HCT116 (cell line): ENCODE results near the gene FEZF2. TPM values are rescaled to one million over a fixed set of nuclear protein-coding genes. Genes with fewer than 3 reads are reported as not detected.

ENCODE experiments used
- ATAC-seq: fragments of 200-7000 bp; cut with Tn5 transposase; 2 replicates; pipeline ENCODE4 v1.9.1; 2020; ENCODE audit warnings: mild to moderate bottlenecking, moderate library complexity
- BruUV-seq: library from RNA; stranded (reverse); fragments of 400-500 nt; replicated peaks from 2 replicates; lab custom pipeline; 2021; lab: Mats Ljungman, UMichigan
- CTCF ChIA-PET: fragments of 300-600 bp; sonication (Branson Sonifier 250); formaldehyde crosslinking; loops from one replicate; lab custom pipeline; 2021; ENCODE audit warnings: antibody characterized with exemption; lab: Charles Lee
- POLR2A ChIA-PET: fragments of 300-600, 350-600 bp; sonication (Branson Sonifier 250); formaldehyde crosslinking; loops from one replicate; lab custom pipeline; 2021; ENCODE audit warnings: antibody characterized with exemption; lab: Charles Lee
- RAD21 ChIA-PET, 2 experiments: fragments of 300-600 bp; sonication (Branson Sonifier 250); formaldehyde crosslinking; loops; one replicate each; lab custom pipeline; 2023; ENCODE audit warnings: low total read pairs in 2 of 2; ENCODE audit not compliant: uncharacterized antibody in 2 of 2, unreplicated experiment in 2 of 2, low non-redundant PET in 1 of 2; lab: Charles Lee
- DNase-seq: peaks from one replicate; pipeline ENCODE4 v3.0.0-alpha.2; 2010; ENCODE audit warnings: low read depth, low spot score
- H2AFZ ChIP-seq: fragments of 200-600 bp; shearing (Covaris generic), sonication (generic); 2 replicates; pipeline ENCODE4 v1.6.1; 2017; ENCODE audit warnings: low read depth, mixed run types, mixed read lengths, antibody characterized with exemption, low read length; ENCODE audit not compliant: poor library complexity, severe bottlenecking
- H3K27ac ChIP-seq: 2 replicates; pipeline ENCODE4 v1.5.1; 2012; ENCODE audit warnings: low read depth, low read length
- H3K27me3 ChIP-seq: fragments of 200-600 bp; sonication (generic); 2 replicates; pipeline ENCODE4 v1.6.1; 2016; ENCODE audit warnings: mixed run types, low read length, mixed read lengths; ENCODE audit not compliant: insufficient read depth
- H3K36me3 ChIP-seq, 2 experiments: fragments of 200-500 bp in 1 of 2; fragments of 200-600 bp in 1 of 2; sonication (Bioruptor generic) in 1 of 2; sonication (generic) in 1 of 2; 2 replicates each; pipeline versions ENCODE4 v1.5.1 to v1.6.1; 2014 to 2016; ENCODE audit warnings: low read length in 2 of 2, inconsistent platforms in 1 of 2, mixed read lengths in 1 of 2, mixed run types in 1 of 2; ENCODE audit not compliant: insufficient read depth in 2 of 2, control insufficient read depth in 1 of 2
- H3K4me1 ChIP-seq, 2 experiments: fragments of 200-600 bp in 1 of 2; sonication (generic) in 1 of 2; 2 replicates each; pipeline versions ENCODE4 v1.5.1 to v1.6.1; 2012 to 2017; ENCODE audit warnings: low read length in 2 of 2, inconsistent platforms in 1 of 2, mild to moderate bottlenecking in 1 of 2, mixed read lengths in 1 of 2, mixed run types in 1 of 2, moderate library complexity in 1 of 2; ENCODE audit not compliant: insufficient read depth in 2 of 2, control insufficient read depth in 1 of 2
- H3K4me2 ChIP-seq: fragments of 200-600 bp; sonication (generic); 2 replicates; pipeline ENCODE4 v1.6.1; 2017; ENCODE audit warnings: mixed run types, low read length, mixed read lengths
- H3K4me3 ChIP-seq, 2 experiments: fragments of 200-600 bp in 1 of 2; sonication (generic) in 1 of 2; replicated peaks in 1 of 2; 2 replicates each; pipeline ENCODE4 v1.5.1; 2011 to 2016; ENCODE audit warnings: low read length in 2 of 2, control low read depth in 1 of 2, low read depth in 1 of 2, mild to moderate bottlenecking in 1 of 2, mixed read lengths in 1 of 2, mixed run types in 1 of 2
- H3K79me2 ChIP-seq: fragments of 200-600 bp; sonication (generic); 2 replicates; pipeline ENCODE4 v1.6.1; 2017; ENCODE audit warnings: mild to moderate bottlenecking, mixed run types, low read length, moderate library complexity, mixed read lengths; ENCODE audit not compliant: insufficient read depth
- H3K9ac ChIP-seq: fragments of 200-600 bp; sonication (generic); 2 replicates; pipeline ENCODE4 v1.6.1; 2016; ENCODE audit warnings: low read length, mixed read lengths
- H3K9me2 ChIP-seq: fragments of 200-600 bp; sonication (generic), shearing (Covaris generic); 2 replicates; pipeline ENCODE4 v1.6.1; 2017; ENCODE audit warnings: mixed run types, mild to moderate bottlenecking, moderate library complexity; ENCODE audit not compliant: insufficient read depth
- H3K9me3 ChIP-seq, 2 experiments: fragments of 200-500 bp in 1 of 2; fragments of 200-600 bp in 1 of 2; sonication (Bioruptor generic) in 1 of 2; sonication (generic) in 1 of 2; 2 replicates each; pipeline ENCODE4 v1.6.1; 2014 to 2017; ENCODE audit warnings: low read length in 2 of 2, mixed read lengths in 2 of 2, inconsistent platforms in 1 of 2, low read depth in 1 of 2, mild to moderate bottlenecking in 1 of 2, mixed run types in 1 of 2, moderate library complexity in 1 of 2; ENCODE audit not compliant: control insufficient read depth in 1 of 2, insufficient read depth in 1 of 2
- H4K20me1 ChIP-seq: fragments of 200-600 bp; sonication (generic), shearing (Covaris generic); 2 replicates; pipeline ENCODE4 v1.6.1; 2017; ENCODE audit warnings: mixed run types, mild to moderate bottlenecking, moderate library complexity; ENCODE audit not compliant: insufficient read depth
- CEBPB ChIP-seq: IDR thresholded peaks from 2 replicates; pipeline ENCODE4 v1.6.1; 2012; ENCODE audit warnings: low read depth
- EGR1 ChIP-seq: IDR thresholded peaks from 2 replicates; pipeline ENCODE4 v1.6.1; 2012; ENCODE audit warnings: low read depth
- ELF1 ChIP-seq: IDR thresholded peaks from 2 replicates; pipeline ENCODE4 v1.6.1; 2012; ENCODE audit warnings: low read depth, borderline replicate concordance
- EZH2 ChIP-seq: fragments of 200-600 bp; sonication (generic); IDR thresholded peaks from 2 replicates; pipeline ENCODE4 v1.6.1; 2017; ENCODE audit warnings: antibody characterized with exemption, mixed run types
- EZH2phosphoT487 ChIP-seq: fragments of 200-600 bp; IDR thresholded peaks from 2 replicates; pipeline ENCODE4 v1.6.1; 2018; ENCODE audit warnings: antibody characterized with exemption, borderline replicate concordance
- FOSL1 ChIP-seq: IDR thresholded peaks from 2 replicates; pipeline ENCODE4 v1.6.1; 2012; ENCODE audit warnings: low read depth
- POLR2A ChIP-seq: IDR thresholded peaks from 2 replicates; pipeline ENCODE4 v1.7.0; 2011; ENCODE audit warnings: borderline replicate concordance; ENCODE audit not compliant: insufficient read depth, insufficient read length; ENCODE audit errors: extremely low read depth
- SIN3A ChIP-seq: IDR thresholded peaks from 2 replicates; pipeline ENCODE4 v1.6.1; 2012; ENCODE audit warnings: low read depth
- SP1 ChIP-seq: IDR thresholded peaks from 2 replicates; pipeline ENCODE4 v1.6.1; 2012; ENCODE audit warnings: low read depth
- TCF7L2 ChIP-seq: IDR thresholded peaks from 2 replicates; pipeline ENCODE4 v1.7.0; 2011; ENCODE audit warnings: borderline replicate concordance, inconsistent platforms; ENCODE audit not compliant: insufficient read depth, insufficient read length; ENCODE audit errors: extremely low read depth
- YY1 ChIP-seq: IDR thresholded peaks from 2 replicates; pipeline ENCODE4 v1.6.1; 2011; ENCODE audit warnings: low read length, low read depth, moderate library complexity, mild to moderate bottlenecking; ENCODE audit not compliant: insufficient replicate concordance; ENCODE audit errors: extremely low read depth
- ZFX ChIP-seq: fragments of 450-650 bp; IDR thresholded peaks from 2 replicates; pipeline ENCODE4 v1.6.1; 2017
- ZNF274 ChIP-seq: fragments of 200-500 bp; sonication (Bioruptor generic); IDR thresholded peaks from 2 replicates; pipeline ENCODE4 v1.6.1; 2014; ENCODE audit warnings: mild to moderate bottlenecking, low read depth, low read length, inconsistent platforms
- intact Hi-C: fragments of 100-400 bp; cut with micrococcal nuclease; formaldehyde crosslinking; loops from 2 replicates; pipeline ENCODE4 v1.10.0; 2022
- total RNA-seq: library from RNA; stranded (reverse); gene quantifications from one replicate; pipeline ENCODE4 v1.2.1, GENCODE V29; 2021; ENCODE audit not compliant: unreplicated experiment
- TF ChIP-seq, protein P1 (sequence below): IDR thresholded peaks from 2 replicates; pipeline ENCODE4 v1.6.1; 2012; ENCODE audit warnings: low read depth
- TF ChIP-seq, protein P2 (sequence below): IDR thresholded peaks from 2 replicates; pipeline ENCODE4 v1.6.1; 2012
- TF ChIP-seq, protein P3 (sequence below): IDR thresholded peaks from 2 replicates; pipeline ENCODE4 v1.6.1; 2012

The FEZF2 gene
- total RNA-seq, 1 experiment from 2014 or later = not detected

DNA sequence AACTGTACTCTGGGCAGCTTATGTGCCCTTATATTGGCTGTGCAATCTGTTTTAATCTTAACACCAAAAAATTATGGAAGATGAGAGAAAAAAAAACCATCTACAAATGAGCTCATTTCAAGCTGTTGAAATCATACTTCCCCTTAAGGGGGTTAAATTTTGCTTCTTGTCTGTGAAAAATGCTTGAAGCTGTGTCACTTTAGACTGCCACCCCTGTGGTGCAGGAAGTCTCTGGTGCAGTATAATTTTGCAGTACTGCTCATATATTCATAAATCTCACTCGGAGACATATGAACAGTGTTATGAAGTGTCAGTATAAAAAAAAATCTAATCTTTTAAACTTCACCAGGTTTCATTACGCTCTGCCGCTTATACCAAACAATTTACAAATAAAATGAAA is 30.4 kb upstream of the FEZF2 start:
- CTCF ChIA-PET = no interaction called here
- BruUV-seq = no TSS peak

DNA sequence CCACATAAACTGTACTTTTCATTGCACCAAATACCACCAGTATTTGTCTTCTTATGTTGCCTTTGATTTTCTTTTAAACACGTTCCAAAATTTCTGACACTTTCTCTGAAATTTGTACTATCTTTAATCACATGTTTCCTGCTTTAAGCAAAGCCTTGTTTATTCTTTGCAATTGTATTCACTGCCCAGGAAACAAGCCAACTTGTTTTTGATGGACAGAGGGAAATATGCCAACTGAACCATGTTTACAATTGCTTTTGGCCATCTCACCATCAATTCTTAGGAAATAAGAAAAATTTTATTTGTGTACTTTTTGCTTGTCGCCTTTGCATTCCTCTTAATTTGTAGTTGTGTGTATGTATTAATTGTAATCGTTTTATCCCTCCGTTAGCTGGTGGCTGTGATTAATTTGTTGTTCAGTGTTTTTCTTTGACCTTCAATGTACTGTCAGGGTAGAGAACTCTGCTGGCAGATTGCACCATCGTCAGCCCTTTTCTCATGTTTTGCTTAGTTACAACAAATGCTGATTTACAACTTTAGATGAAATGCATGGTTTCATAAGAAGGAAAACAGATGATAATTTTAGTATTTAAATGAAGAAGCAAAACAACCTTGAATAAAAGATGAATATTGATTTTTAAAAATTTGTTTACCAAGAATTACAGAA is 19.4 kb upstream of the FEZF2 start:
- Histone ChIP-seq H3K27me3 (peaks cover 22% of the 10 kb centered on the region), H3K4me2 (no peak overlapping the region), H3K36me3 (no peaks in the 10 kb centered on the region; a peak in 1 of 4 replicates), H3K9me3 (no peaks in the 10 kb centered on the region), H4K20me1 (no peaks in the 10 kb centered on the region), H3K27ac (no peak overlapping the region), H3K79me2 (no peaks in the 10 kb centered on the region), H3K4me1 (no peaks in the 10 kb centered on the region), H3K9me2 (no peaks in the 10 kb centered on the region), H2AFZ (no peak overlapping the region), H3K4me3 (no peak overlapping the region), H3K9ac (no peak overlapping the region)
- no peak for ATAC-seq
- ChIA-PET CTCF (no interaction called here), RAD21 (no interaction called here), POLR2A (no interaction called here)
- no peak for DNase-seq
- intact Hi-C loops = no loop called here
- no TSS peak for BruUV-seq
- TF ChIP-seq ELF1 (no peak), EZH2 (no peak), FOSL1 (no peak), CEBPB (no peak), ZFX (no peak), EGR1 (no peak), TCF7L2 (no peak), YY1 (no peak), SIN3A (no peak), POLR2A (no peak), EZH2phosphoT487 (no peak)
- TF ChIP-seq, protein P1, sequence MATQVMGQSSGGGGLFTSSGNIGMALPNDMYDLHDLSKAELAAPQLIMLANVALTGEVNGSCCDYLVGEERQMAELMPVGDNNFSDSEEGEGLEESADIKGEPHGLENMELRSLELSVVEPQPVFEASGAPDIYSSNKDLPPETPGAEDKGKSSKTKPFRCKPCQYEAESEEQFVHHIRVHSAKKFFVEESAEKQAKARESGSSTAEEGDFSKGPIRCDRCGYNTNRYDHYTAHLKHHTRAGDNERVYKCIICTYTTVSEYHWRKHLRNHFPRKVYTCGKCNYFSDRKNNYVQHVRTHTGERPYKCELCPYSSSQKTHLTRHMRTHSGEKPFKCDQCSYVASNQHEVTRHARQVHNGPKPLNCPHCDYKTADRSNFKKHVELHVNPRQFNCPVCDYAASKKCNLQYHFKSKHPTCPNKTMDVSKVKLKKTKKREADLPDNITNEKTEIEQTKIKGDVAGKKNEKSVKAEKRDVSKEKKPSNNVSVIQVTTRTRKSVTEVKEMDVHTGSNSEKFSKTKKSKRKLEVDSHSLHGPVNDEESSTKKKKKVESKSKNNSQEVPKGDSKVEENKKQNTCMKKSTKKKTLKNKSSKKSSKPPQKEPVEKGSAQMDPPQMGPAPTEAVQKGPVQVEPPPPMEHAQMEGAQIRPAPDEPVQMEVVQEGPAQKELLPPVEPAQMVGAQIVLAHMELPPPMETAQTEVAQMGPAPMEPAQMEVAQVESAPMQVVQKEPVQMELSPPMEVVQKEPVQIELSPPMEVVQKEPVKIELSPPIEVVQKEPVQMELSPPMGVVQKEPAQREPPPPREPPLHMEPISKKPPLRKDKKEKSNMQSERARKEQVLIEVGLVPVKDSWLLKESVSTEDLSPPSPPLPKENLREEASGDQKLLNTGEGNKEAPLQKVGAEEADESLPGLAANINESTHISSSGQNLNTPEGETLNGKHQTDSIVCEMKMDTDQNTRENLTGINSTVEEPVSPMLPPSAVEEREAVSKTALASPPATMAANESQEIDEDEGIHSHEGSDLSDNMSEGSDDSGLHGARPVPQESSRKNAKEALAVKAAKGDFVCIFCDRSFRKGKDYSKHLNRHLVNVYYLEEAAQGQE = no peak
- TF ChIP-seq, protein P2, sequence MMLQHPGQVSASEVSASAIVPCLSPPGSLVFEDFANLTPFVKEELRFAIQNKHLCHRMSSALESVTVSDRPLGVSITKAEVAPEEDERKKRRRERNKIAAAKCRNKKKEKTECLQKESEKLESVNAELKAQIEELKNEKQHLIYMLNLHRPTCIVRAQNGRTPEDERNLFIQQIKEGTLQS = no peak
- TF ChIP-seq, protein P3, sequence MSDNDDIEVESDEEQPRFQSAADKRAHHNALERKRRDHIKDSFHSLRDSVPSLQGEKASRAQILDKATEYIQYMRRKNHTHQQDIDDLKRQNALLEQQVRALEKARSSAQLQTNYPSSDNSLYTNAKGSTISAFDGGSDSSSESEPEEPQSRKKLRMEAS = no peak

More for the DNA sequence above, 30.4 kb upstream of the FEZF2 start:
- H2AFZ ChIP-seq = no peak overlapping the region
- no peaks in the 10 kb centered on the region for H4K20me1 ChIP-seq
- no peaks in the 10 kb centered on the region for H3K4me1 ChIP-seq
- H3K79me2 ChIP-seq = no peaks in the 10 kb centered on the region
- no peaks in the 10 kb centered on the region for H3K36me3 ChIP-seq
- no peak overlapping the region for H3K4me2 ChIP-seq
- DNase-seq (no peak), ATAC-seq (no peak)
- no peaks in the 10 kb centered on the region for H3K9me2 ChIP-seq
- no peak overlapping the region for H3K27ac ChIP-seq
- H3K27me3 ChIP-seq = peaks cover 50% of the 10 kb centered on the region
- intact Hi-C loops = no loop called here
- ChIA-PET POLR2A (no interaction called here), RAD21 (no interaction called here)
- no peak overlapping the region for H3K4me3 ChIP-seq
- no peak overlapping the region for H3K9ac ChIP-seq
- no peak for TF ChIP-seq SP1
- no peak for TF ChIP-seq ZNF274
- TF ChIP-seq FOSL1 = no peak
- H3K9me3 ChIP-seq = no peaks in the 10 kb centered on the region
